ENCODE data around the gene RWDD3.

The RWDD3 gene

GRCh38 chr1:95252422-95252821 is 18.4 kb downstream of the RWDD3 start:
- H3K4me3 ChIP-seq (ENCODE audit: low read depth, low read length), result no peak overlapping the region

GRCh38 chr1:95254959-95255358 is 20.9 kb downstream of the RWDD3 start:
- H3K9me3 ChIP-seq (ENCODE audit: control insufficient read depth, insufficient read depth, low read depth, low read length), result no peaks in the 10 kb centered on the region
- no peak overlapping the region for H3K4me3 ChIP-seq (ENCODE audit: low read depth, low read length)
- ChIA-PET CTCF (no interaction called here), POLR2A (no interaction called here)
- no peak overlapping the region for H3K27ac ChIP-seq (ENCODE audit: extremely low read depth, low read depth, low read length)
- TF ChIP-seq ZSCAN23 (tag by site-specific recombination; IDR thresholded peaks at IDR 0.05), result no peak
- no peak for TF ChIP-seq ZNF747 (tag by site-specific recombination; IDR thresholded peaks at IDR 0.05)
- TF ChIP-seq ZNF514 (tag by site-specific recombination; IDR thresholded peaks at IDR 0.05), result no peak
- no peak for TF ChIP-seq ZNF274 (IDR thresholded peaks at IDR 0.05; ENCODE audit: low read length)
- no peak for TF ChIP-seq ZNF274 (tag by site-specific recombination; IDR thresholded peaks at IDR 0.05; ENCODE audit: borderline replicate concordance)
- no peak for TF ChIP-seq ZNF548 (tag by site-specific recombination; IDR thresholded peaks at IDR 0.05)
- TF ChIP-seq AEBP2 (tag by site-specific recombination; IDR thresholded peaks at IDR 0.05; ENCODE audit: borderline replicate concordance), result no peak
- no peak for TF ChIP-seq ZNF169 (tag by site-specific recombination; IDR thresholded peaks at IDR 0.05)
- peak; percentile 27; the same call in 1 of the 2 replicates for TF ChIP-seq ATF2 (tag by site-specific recombination; IDR thresholded peaks at IDR 0.05; ENCODE audit: low read depth)
- H3K36me3 ChIP-seq (ENCODE audit: control insufficient read depth in 2 of 2, insufficient read depth in 1 of 2, low read length in 2 of 2), result peaks cover 0 to 4% of the 10 kb centered on the region in 2 experiments; a peak in 1 of 3 replicates
- no peaks in the 10 kb centered on the region for H3K4me1 ChIP-seq (ENCODE audit: control insufficient read depth, insufficient read depth, low read length)

More at GRCh38 chr1:95252422-95252821, 18.4 kb downstream of the RWDD3 start:
- no peaks in the 10 kb centered on the region for H3K4me1 ChIP-seq (ENCODE audit: control insufficient read depth, insufficient read depth, low read length)
- no peaks in the 10 kb centered on the region for H3K9me3 ChIP-seq (ENCODE audit: control insufficient read depth, insufficient read depth, low read depth, low read length)
- ChIA-PET CTCF (interaction anchor here (1.0 kb wide), 1 partner anchor 28 kb away, joined by 3 read pairs; no protein-coding TSS in a partner anchor), POLR2A (no interaction called here)
- TF ChIP-seq ZNF639 (tag by site-specific recombination; IDR thresholded peaks at IDR 0.05) (no peak), ZNF792 (tag by site-specific recombination; IDR thresholded peaks at IDR 0.05) (no peak), ZNF157 (tag by site-specific recombination; IDR thresholded peaks at IDR 0.05) (no peak), TCF7L2 (IDR thresholded peaks at IDR 0.05; ENCODE audit: borderline replicate concordance, low read depth, low read length) (no peak), ZNF529 (tag by site-specific recombination; IDR thresholded peaks at IDR 0.05; ENCODE audit: insufficient replicate concordance) (no peak)
- peaks cover 3 to 8% of the 10 kb centered on the region in 2 experiments; a peak in 2 of 3 replicates for H3K36me3 ChIP-seq (ENCODE audit: control insufficient read depth in 2 of 2, insufficient read depth in 1 of 2, low read length in 2 of 2)
- no peak overlapping the region for H3K27ac ChIP-seq (ENCODE audit: extremely low read depth, low read depth, low read length)

GRCh38 chr1:95255826-95256225 is 21.8 kb downstream of the RWDD3 start:
- CTCF ChIA-PET, result no interaction called here
- POLR2A ChIA-PET, result no interaction called here
- H3K27ac ChIP-seq (ENCODE audit: extremely low read depth, low read depth, low read length), result no peak overlapping the region
- H3K4me3 ChIP-seq (ENCODE audit: low read depth, low read length), result no peak overlapping the region
- H3K9me3 ChIP-seq (ENCODE audit: control insufficient read depth, insufficient read depth, low read depth, low read length), result no peaks in the 10 kb centered on the region
- H3K4me1 ChIP-seq (ENCODE audit: control insufficient read depth, insufficient read depth, low read length), result no peaks in the 10 kb centered on the region
- peaks cover 0 to 4% of the 10 kb centered on the region in 2 experiments; a peak in 1 of 3 replicates for H3K36me3 ChIP-seq (ENCODE audit: control insufficient read depth in 2 of 2, insufficient read depth in 1 of 2, low read length in 2 of 2)
- no peak for TF ChIP-seq ZBTB11 (tag by site-specific recombination; conservative IDR thresholded peaks at IDR 0.05; ENCODE audit: low read depth)
- TF ChIP-seq ZNF530 (tag by site-specific recombination; IDR thresholded peaks at IDR 0.05; ENCODE audit: low read depth), result no peak
- TF ChIP-seq ZNF274 (IDR thresholded peaks at IDR 0.05; ENCODE audit: low read length), result no peak
- no peak for TF ChIP-seq ZNF274 (tag by site-specific recombination; IDR thresholded peaks at IDR 0.05; ENCODE audit: borderline replicate concordance)
- no peak for TF ChIP-seq HOXD13 (CRISPR knock-in tag; IDR thresholded peaks at IDR 0.05; ENCODE audit: borderline replicate concordance)
- TF ChIP-seq ZXDB (tag by site-specific recombination; IDR thresholded peaks at IDR 0.05), result no peak
- TF ChIP-seq ZNF776 (tag by site-specific recombination; IDR thresholded peaks at IDR 0.05; ENCODE audit: borderline replicate concordance), result no peak
- TF ChIP-seq PATZ1 (tag by site-specific recombination; IDR thresholded peaks at IDR 0.05), result no peak
- TF ChIP-seq BCL11A (tag by site-specific recombination; IDR thresholded peaks at IDR 0.05; ENCODE audit: low read depth), result no peak
- TF ChIP-seq KLF1 (tag by site-specific recombination; IDR thresholded peaks at IDR 0.05), result no peak
